B cell (primary cell): Measurements from ENCODE around the gene CITED2. TPM values are rescaled to one million over a fixed set of nuclear protein-coding genes. Genes with fewer than 3 reads are reported as not detected.

Experiments
- ATAC-seq: fragments of 200-7000 bp; cut with Tn5 transposase; one replicate; pipeline ENCODE4 v1.10.0; 2021; ENCODE audit warnings: low read depth, mild to moderate bottlenecking, moderate number of reproducible peaks, moderate library complexity
- CTCF ChIA-PET: fragments of 350-600 bp; sonication (Branson Sonifier 250); formaldehyde crosslinking; loops from one replicate; lab custom pipeline; 2021; ENCODE audit warnings: antibody characterized with exemption, inconsistent platforms; lab: Charles Lee
- POLR2A ChIA-PET: fragments of 350-600 bp; sonication (Branson Sonifier 250); formaldehyde crosslinking; loops from one replicate; lab custom pipeline; 2021; ENCODE audit warnings: antibody characterized with exemption; lab: Charles Lee
- DNase-seq: peaks from one replicate; pipeline ENCODE4 v3.0.0; 2013
- H2AFZ ChIP-seq: 2 replicates; pipeline ENCODE4 v1.6.1; 2012; ENCODE audit warnings: mild to moderate bottlenecking, low read depth, low read length; ENCODE audit not compliant: insufficient read depth, poor library complexity, severe bottlenecking
- H3K27ac ChIP-seq, 2 donors: 1 replicate in 1 of 2; 2 replicates in 1 of 2; pipeline ENCODE4 v1.5.1; 2012 to 2013; ENCODE audit warnings: low read length in 2 of 2, mild to moderate bottlenecking in 2 of 2, moderate library complexity in 1 of 2
- H3K27me3 ChIP-seq, 4 experiments: fragments of 200-600 bp in 1 of 4; sonication (generic) in 1 of 4; replicated peaks in 1 of 4; 1 replicate in 2 of 4; 2 replicates in 2 of 4; pipeline versions ENCODE4 v1.6.1 to v1.7.0; 2013 to 2016; ENCODE audit warnings: low read length in 3 of 4, mild to moderate bottlenecking in 2 of 4, mixed read lengths in 1 of 4, moderate library complexity in 1 of 4; ENCODE audit not compliant: insufficient read depth in 4 of 4, control insufficient read depth in 3 of 4; ENCODE audit errors: control extremely low read depth in 1 of 4
- H3K36me3 ChIP-seq, 2 experiments: replicated peaks in 1 of 2; 1 replicate in 1 of 2; 2 replicates in 1 of 2; pipeline versions ENCODE4 v1.6.1 to v1.7.1; 2013; ENCODE audit warnings: low read length in 1 of 2; ENCODE audit not compliant: insufficient read depth in 2 of 2, control insufficient read depth in 1 of 2; ENCODE audit errors: control extremely low read depth in 1 of 2, extremely low read depth in 1 of 2
- H3K4me1 ChIP-seq, 2 donors: fragments of 200-600 bp in 1 of 2; sonication (generic) in 1 of 2; 1 replicate in 1 of 2; 2 replicates in 1 of 2; pipeline versions ENCODE4 v1.5.1 to v1.6.1; 2013 to 2017; ENCODE audit warnings: low read length in 2 of 2; ENCODE audit not compliant: control insufficient read depth in 2 of 2, insufficient read depth in 2 of 2
- H3K4me2 ChIP-seq: replicated peaks from 2 replicates; pipeline ENCODE3; 2012; ENCODE audit warnings: mild to moderate bottlenecking, low read depth, low read length; ENCODE audit not compliant: poor library complexity, severe bottlenecking
- H3K4me3 ChIP-seq, 5 experiments: fragments of 200-600 bp in 1 of 5; sonication (generic) in 1 of 5; 1 replicate in 3 of 5; 2 replicates in 2 of 5; pipeline versions ENCODE4 v1.5.1 to v1.7.0; 2011 to 2016; ENCODE audit warnings: low read length in 4 of 5, mild to moderate bottlenecking in 4 of 5, low read depth in 2 of 5, control low read depth in 1 of 5, moderate library complexity in 1 of 5; ENCODE audit not compliant: insufficient read depth in 1 of 5; ENCODE audit errors: control extremely low read depth in 1 of 5, extremely low read depth in 1 of 5
- H3K79me2 ChIP-seq: fragments of 200-600 bp; sonication (generic); one replicate; pipeline ENCODE4 v1.6.0; 2016; ENCODE audit warnings: low read length; ENCODE audit not compliant: control insufficient read depth, insufficient read depth
- H3K9ac ChIP-seq: fragments of 200-600 bp; sonication (generic); 2 replicates; pipeline ENCODE4 v1.6.1; 2017; ENCODE audit warnings: mild to moderate bottlenecking, low read length, moderate library complexity
- H3K9me3 ChIP-seq, 3 donors: one replicate each; pipeline versions ENCODE4 v1.6.1 to v1.7.1; 2013; ENCODE audit warnings: low read length in 2 of 3; ENCODE audit not compliant: control insufficient read depth in 2 of 3, insufficient read depth in 1 of 3; ENCODE audit errors: control extremely low read depth in 1 of 3
- H4K20me1 ChIP-seq: 2 replicates; pipeline ENCODE4 v1.6.0; 2012; ENCODE audit warnings: mild to moderate bottlenecking, low read length; ENCODE audit not compliant: insufficient read depth, control insufficient read depth, poor library complexity, severe bottlenecking
- H3K27ac Mint-ChIP-seq: one replicate; pipeline ENCODE4 v1.8.0; 2021; ENCODE audit warnings: mixed read lengths
- H3K27me3 Mint-ChIP-seq: one replicate; pipeline ENCODE4 v1.8.0; 2021; ENCODE audit warnings: mixed read lengths
- H3K4me1 Mint-ChIP-seq: one replicate; pipeline ENCODE4 v1.8.0; 2021; ENCODE audit warnings: mixed read lengths
- H3K4me3 Mint-ChIP-seq: one replicate; pipeline ENCODE4 v1.8.0; 2021; ENCODE audit warnings: mixed read lengths
- H3K9me3 Mint-ChIP-seq: one replicate; pipeline ENCODE4 v1.8.0; 2022; ENCODE audit warnings: mixed read lengths; ENCODE audit not compliant: insufficient read depth
- CTCF ChIP-seq: fragments of 200-600 bp; IDR thresholded peaks from one replicate; pipeline ENCODE4 v1.8.0; 2022; ENCODE audit warnings: antibody characterized with exemption, mild to moderate bottlenecking
- EZH2 ChIP-seq: IDR thresholded peaks from 2 replicates; pipeline ENCODE4 v1.6.1; 2012; ENCODE audit warnings: borderline replicate concordance, low read depth, mild to moderate bottlenecking, moderate library complexity, low read length; ENCODE audit not compliant: insufficient read depth, poor library complexity, severe bottlenecking
- WGBS: methylation state at CpG from one replicate; pipeline ENCODE4 v1.1.5; 2013; ENCODE audit warnings: missing lambda C conversion rate; ENCODE audit not compliant: insufficient coverage; 5-methylcytosine and 5-hydroxymethylcytosine counted together
- intact Hi-C: fragments of 100-400 bp; cut with micrococcal nuclease; formaldehyde crosslinking; loops from one replicate; pipeline ENCODE4 v1.10.0; 2022
- polyA plus RNA-seq: library from polyadenylated mRNA; depleted of rRNA; stranded (reverse); fragments of >200 nt; gene quantifications from 2 replicates; pipeline ENCODE4 v1.2.3, GENCODE V29; 2012
- total RNA-seq, 2 donors: library from RNA; stranded (reverse); fragments of 120-200 nt in 1 of 2; gene quantifications; 1 replicate in 1 of 2; 2 replicates in 1 of 2; pipeline versions ENCODE4 v1.2.3 to v1.2.4, GENCODE V29; 2013 to 2022

CITED2 gene
- total and polyA plus RNA-seq, 2 donors (not counting 1 experiment from before 2014, with no cell fraction given), result 56.2 to 67.9 TPM

GRCh38 chr6:139373154-139373927 lies 1.1 kb downstream of the CITED2 start:
- peak overlapping the region; percentile 100 for H3K4me3 Mint-ChIP-seq
- WGBS, result under 1% methylated on average over 57 of the region's 57 CpGs
- no peaks in the 10 kb centered on the region for H4K20me1 ChIP-seq
- H3K36me3 ChIP-seq, result no peaks in the 10 kb centered on the region
- peak overlapping the region; percentile 89 for H3K9ac ChIP-seq
- DNase-seq (peak; percentile 87), ATAC-seq (peak; percentile 28)
- H3K4me3 ChIP-seq, result peak overlapping the region; percentile 91 to 99 (median 97)
- H3K27me3 Mint-ChIP-seq, result no peaks in the 10 kb centered on the region
- intact Hi-C loops, result loop anchor here (2.0 to 5.0 kb wide), 2 partner anchors 553 to 786 kb away; no protein-coding TSS in a partner anchor
- peaks cover 32% of the 10 kb centered on the region for H3K79me2 ChIP-seq
- POLR2A ChIA-PET, result interaction anchor here (0.7 to 3.0 kb wide), 9 partner anchors 9 to 600 kb away, joined by 3 to 20 read pairs (median 8); partner anchors contain the start of genes CCDC28A and HECA
- H3K27ac Mint-ChIP-seq, result peak overlapping the region; percentile 100
- no peaks in the 10 kb centered on the region for H3K9me3 Mint-ChIP-seq
- H2AFZ ChIP-seq, result peak overlapping the region; percentile 97
- H3K9me3 ChIP-seq, result no peaks in the 10 kb centered on the region
- CTCF ChIA-PET, result interaction anchor here (0.6 to 7.4 kb wide), 21 partner anchors 8 to 600 kb away, joined by 3 to 111 read pairs (median 5); partner anchors contain the start of genes CCDC28A and TXLNB
- H3K4me1 ChIP-seq, result peaks cover 18 to 26% of the 10 kb centered on the region in 2 donors
- TF ChIP-seq EZH2 (no peak), CTCF (peak; percentile 56)
- H3K4me1 Mint-ChIP-seq, result peaks cover 33% of the 10 kb centered on the region
- no peaks in the 10 kb centered on the region for H3K27me3 ChIP-seq
- H3K27ac ChIP-seq, result peak overlapping the region; percentile 85 to 88
- H3K4me2 ChIP-seq, result peak overlapping the region; percentile 92
